Adrenal gland (tissue), 5 donors: ENCODE data around the gene COL15A1.

ENCODE experiments used
- POLR2A ChIP-seq, 2 donors: fragments of 450-650 bp; IDR thresholded peaks; one replicate each; pipeline ENCODE4 v1.6.1; 2017; ENCODE audit warnings: antibody characterized with exemption in 2 of 2, mild to moderate bottlenecking in 2 of 2, moderate library complexity in 1 of 2
- TF ChIP-seq, protein P1 (sequence below), 6 experiments: fragments of 450-650 bp in 4 of 6; fragments of 200-600 bp in 2 of 6; sonication (generic) in 1 of 6; IDR thresholded peaks; 1 replicate in 5 of 6; 2 replicates in 1 of 6; pipeline versions ENCODE4 v1.5.1 to v1.8.0; 2016 to 2021; ENCODE audit warnings: antibody characterized with exemption in 6 of 6, mild to moderate bottlenecking in 2 of 6, moderate library complexity in 1 of 6
- donor health status: DM: no; HTN: no; CAD: no.

DNA sequence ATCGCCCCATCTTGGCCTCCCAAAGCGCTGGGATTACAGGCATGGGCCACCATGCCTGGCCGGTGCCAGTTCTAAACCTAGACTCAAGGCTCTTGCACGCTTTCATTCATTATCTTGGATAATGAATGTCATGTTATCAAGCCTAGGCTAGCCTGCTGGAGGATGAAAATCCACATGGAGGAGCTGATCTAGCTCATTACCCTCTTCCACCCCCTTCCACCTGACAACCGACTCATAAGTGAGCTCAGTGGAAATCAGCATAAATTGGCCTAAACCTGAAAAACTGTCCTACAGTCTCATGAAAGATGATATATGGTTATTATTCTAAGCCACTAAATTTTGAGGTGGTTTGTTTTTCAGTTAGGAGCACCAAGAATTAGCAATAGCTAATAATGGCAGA lies 157.6 kb downstream of the COL15A1 start:
- TF ChIP-seq, protein P1, sequence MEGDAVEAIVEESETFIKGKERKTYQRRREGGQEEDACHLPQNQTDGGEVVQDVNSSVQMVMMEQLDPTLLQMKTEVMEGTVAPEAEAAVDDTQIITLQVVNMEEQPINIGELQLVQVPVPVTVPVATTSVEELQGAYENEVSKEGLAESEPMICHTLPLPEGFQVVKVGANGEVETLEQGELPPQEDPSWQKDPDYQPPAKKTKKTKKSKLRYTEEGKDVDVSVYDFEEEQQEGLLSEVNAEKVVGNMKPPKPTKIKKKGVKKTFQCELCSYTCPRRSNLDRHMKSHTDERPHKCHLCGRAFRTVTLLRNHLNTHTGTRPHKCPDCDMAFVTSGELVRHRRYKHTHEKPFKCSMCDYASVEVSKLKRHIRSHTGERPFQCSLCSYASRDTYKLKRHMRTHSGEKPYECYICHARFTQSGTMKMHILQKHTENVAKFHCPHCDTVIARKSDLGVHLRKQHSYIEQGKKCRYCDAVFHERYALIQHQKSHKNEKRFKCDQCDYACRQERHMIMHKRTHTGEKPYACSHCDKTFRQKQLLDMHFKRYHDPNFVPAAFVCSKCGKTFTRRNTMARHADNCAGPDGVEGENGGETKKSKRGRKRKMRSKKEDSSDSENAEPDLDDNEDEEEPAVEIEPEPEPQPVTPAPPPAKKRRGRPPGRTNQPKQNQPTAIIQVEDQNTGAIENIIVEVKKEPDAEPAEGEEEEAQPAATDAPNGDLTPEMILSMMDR (IDR thresholded peaks at IDR 0.05), result no peak
- no peak for TF ChIP-seq POLR2A (IDR thresholded peaks at IDR 0.05)
